Measurements from ENCODE around the gene SDK1.

SDK1 gene

GRCh38 chr7:3285652-3286051 lies 15.4 kb upstream of the SDK1 start:
- no peak for DNase-seq

DNA sequence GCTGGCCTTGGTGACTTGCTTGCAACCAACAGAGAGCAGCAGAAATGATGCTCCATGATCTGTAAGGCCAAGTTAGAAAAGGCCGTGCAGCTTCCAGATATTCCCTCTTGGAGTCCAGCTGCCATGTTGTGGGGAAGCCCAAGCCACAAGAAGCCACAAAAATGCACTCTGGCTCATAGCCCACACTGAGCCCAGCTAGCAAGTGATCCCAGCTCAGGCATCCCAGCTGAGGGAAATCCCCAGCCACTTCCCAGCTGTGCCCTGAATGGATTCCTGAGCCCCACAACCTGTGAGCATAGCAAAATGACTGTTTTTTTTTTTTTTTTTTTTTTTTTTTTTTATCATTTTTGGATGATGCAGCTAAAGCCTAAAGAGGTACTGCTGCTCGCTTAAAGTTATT lies 11.1 kb upstream of the SDK1 start:
- no peak for DNase-seq

DNA sequence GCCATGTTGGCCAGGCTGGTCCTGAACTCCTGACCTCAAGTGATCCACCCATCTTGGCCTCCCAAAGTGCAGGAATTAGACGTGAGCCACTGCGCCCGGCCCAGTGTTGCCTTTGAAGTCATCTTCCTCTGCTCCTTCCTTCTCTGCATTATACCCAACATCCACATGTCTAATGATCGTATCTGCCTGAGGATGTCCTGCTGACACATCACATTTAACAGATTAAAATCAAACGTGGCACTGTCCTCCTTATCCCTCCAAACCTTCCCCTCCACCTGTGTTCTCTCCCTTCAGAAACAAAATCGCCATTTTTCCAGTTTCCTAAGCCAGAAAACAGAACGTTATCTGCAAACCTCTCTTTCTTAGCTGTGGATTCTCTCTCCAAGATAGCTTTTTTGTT lies 8.4 kb upstream of the SDK1 start:
- DNase-seq: no peak

DNA sequence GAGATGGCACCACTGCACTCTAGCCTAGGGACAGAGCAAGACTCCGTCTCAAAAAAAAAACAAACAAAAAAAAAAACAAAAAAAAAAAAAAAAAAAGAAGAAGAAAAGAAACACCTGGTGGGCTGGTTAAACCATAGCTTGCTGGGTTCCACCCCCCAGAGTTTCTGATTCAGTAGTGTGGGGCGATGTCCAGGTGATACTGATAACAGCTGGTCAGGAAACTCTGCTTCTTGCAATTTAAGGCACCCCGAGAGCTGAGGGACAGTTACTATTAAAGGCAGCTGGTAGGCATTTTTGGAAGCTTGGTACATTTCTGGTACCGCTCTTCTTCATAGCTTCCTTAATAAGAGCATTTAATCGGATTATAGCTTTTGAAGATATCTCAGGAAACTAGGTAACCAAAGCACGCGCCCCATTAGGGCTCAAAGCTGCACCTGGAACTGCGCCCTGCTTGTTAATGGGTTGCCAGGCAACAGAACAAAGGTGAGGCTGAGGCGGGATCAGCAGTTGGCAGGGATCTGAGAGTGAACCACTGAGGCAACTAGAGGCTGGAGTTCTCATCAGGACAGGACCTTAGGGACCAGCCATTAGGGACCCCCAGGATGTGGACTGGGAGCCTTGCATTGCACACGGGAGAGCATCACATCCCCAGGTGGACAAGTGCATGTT lies 6.5 kb upstream of the SDK1 start:
- DNase-seq: peak; percentile 61

DNA sequence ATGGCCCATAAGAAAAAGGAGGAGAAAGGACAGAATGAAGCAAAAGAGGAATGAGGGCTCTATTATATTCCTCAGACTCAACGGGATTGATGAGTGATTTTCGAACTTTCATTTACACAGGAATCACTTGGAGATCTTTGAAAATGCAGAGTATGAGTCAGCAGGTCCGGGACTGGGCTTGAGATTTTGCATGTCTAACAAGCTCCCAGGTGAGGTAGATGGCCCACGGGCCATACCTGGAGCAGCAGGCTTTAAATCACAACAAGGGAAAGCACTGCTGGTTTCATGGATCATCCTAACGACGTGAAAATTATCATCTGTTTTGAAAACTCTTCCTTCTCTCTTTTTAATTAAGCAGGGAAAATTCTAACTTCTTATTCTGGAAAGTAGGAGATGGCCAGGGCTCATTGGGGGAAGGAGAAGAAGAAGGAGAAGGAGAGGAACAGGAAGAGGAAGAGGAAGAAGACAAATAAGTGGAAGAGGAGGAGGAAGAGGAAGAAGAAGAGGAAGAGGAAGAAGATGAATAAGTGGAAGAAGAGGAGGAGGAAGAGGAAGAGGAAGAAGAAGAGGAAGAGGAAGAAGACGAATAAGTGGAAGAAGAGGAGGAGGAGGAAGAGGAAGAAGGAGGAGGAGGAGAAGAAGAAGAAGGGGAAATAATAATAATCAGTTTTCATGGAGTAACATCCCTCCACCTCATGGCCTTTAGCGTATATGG lies 3.8 kb upstream of the SDK1 start:
- no peak for DNase-seq

GRCh38 chr7:3300221-3300650 lies 816 bp upstream of the SDK1 start:
- DNase-seq: no peak

DNA sequence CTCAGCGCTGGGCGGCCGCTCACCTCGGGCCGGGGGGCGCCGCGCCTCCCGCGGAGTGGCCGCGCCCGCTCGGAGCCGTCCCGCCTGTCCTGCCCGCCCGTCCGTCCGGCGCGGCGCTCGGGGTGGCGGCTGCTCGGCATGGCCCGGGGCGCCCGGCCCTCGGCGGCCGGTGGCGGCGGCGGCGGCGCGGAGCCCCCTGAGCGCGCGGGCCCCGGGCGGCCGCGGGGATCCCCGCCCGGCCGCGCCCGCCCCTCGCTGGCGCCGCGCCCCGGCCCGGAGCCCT lies 338 bp downstream of the SDK1 start:
- DNase-seq: no peak

DNA sequence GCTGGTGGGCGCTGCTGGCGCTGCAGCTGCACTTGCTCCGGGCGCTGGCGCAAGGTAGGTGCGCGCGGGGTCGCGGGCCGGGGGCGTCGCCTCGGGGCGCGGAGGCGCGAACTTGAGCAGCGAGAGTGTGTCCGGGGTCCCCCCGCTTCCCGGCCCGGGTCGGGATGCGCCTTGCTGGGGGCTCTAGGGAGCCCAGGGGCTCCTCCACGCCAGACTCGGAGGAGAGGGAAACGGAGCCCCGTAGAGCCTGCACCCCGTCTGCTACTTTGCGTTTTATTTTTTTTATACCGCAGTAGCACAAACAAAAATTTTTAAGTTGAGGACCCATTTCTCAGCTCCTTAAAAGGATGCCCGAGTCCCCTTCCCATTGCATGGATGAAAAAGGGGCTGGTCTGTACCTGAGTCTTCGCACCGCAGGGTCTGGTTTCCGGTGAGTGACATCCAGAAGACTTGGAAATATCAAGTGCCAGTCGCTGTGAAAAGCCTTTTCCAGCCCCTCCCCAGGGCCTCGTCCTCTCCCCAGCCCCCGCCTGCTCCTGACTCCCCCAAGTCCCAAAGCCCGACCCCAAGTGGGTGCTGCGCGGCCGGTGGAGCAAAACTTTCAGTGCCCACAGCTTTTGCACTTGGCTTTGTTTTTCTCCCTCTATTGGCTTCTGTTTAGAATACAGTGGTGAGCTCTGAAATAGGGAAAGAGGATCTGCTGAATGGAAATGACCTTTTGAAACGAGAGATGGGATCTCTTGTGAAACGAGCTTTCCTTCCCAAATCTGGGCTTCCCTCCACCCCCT lies 973 bp downstream of the SDK1 start:
- DNase-seq: no peak

GRCh38 chr7:3302681-3303320 lies 1.7 kb downstream of the SDK1 start:
- no peak for DNase-seq

DNA sequence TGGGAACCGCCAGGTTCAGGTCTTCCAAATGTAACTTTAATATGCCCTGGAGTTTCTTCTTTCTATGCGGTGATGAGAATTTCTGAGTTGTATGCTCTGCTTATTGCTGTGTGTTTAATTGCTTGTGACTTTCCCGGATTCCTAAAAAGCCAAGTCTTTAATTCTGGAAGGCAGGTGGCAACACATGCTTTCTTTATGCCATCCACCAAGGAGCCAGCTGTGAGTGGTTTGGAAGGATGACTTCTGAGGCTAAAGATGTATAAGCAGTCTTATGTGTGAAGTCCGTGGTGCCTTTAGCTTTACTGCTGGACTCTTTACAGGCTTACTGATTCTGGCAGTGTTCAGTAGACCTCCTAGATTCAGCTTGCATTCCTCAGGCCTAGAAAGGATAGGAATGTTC lies 3.1 kb downstream of the SDK1 start:
- DNase-seq: no peak

GRCh38 chr7:3307435-3307834 lies 6.4 kb downstream of the SDK1 start:
- DNase-seq: no peak

- no peak for DNase-seq
Observed at GRCh38 chr7:3309140-3309539, 8.1 kb downstream of the SDK1 start.

GRCh38 chr7:3309956-3310355 lies 8.9 kb downstream of the SDK1 start:
- no peak for DNase-seq

GRCh38 chr7:3310884-3311283 lies 9.8 kb downstream of the SDK1 start:
- no peak for DNase-seq

DNA sequence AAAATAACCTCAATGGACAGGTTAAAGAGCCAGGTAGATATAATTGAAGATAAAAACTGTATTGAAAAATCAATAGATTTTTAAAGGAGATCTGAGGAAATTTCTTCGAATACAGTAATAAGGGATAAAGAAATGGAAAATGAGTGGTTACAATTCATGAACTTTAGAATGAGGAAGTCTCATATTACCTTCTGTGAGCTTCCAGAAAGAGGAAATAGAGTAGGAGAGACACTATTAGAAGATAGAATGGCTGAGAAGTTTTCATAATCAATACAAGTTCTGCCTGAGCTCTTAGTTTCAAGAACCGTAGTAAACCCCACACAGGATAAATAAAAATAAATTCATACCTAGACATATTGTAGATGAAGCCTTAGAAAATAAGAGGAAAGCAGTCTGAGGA lies 11.5 kb downstream of the SDK1 start:
- no peak for DNase-seq

DNA sequence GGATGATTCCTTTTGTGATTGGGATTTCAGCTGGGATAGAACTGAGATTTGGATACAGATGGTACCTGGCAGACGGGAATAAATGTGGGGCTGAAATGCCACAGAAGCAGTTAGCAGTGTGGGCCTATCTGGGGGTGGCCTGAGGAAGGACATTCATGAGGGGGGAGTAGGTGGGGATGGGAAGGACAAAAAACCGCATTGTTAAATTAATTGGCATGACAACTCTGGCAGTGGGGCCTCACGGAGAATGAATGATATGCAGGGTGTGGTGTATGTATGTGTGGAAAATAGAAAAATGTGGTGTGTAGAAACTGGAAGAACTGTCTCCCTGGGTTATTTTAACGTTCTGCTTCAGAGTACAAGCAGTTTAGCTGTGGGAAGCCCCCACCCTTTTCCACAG lies 17.8 kb downstream of the SDK1 start:
- DNase-seq: no peak

- DNase-seq: no peak
Observed at GRCh38 chr7:3321206-3321605, 20.2 kb downstream of the SDK1 start.

- no peak for DNase-seq
Observed at GRCh38 chr7:3321745-3322144, 20.7 kb downstream of the SDK1 start.

GRCh38 chr7:3326246-3326645 lies 25.2 kb downstream of the SDK1 start:
- DNase-seq: no peak

DNA sequence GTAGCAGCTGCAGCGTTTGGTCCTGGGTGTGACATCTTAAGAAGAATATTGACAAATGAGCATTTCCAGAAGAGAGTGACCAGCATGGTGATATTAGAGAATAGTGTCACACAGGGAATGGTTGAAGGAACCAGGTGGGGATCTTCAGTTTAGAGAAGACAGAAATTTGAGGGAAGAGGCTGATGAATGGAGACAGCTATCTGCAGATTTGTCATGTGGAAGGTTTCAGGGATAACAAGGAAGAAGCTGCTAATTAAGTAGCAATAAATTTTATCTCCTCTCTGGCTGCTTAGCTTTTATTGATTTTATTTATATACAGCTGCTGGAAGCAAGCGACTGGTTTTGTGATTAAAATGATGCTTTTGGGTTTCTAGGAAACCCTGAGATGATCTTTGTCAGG lies 26.0 kb downstream of the SDK1 start:
- no peak for DNase-seq

- DNase-seq: no peak
Observed at GRCh38 chr7:3327655-3328054, 26.6 kb downstream of the SDK1 start.

GRCh38 chr7:3332308-3332707 lies 31.3 kb downstream of the SDK1 start:
- DNase-seq: no peak

DNA sequence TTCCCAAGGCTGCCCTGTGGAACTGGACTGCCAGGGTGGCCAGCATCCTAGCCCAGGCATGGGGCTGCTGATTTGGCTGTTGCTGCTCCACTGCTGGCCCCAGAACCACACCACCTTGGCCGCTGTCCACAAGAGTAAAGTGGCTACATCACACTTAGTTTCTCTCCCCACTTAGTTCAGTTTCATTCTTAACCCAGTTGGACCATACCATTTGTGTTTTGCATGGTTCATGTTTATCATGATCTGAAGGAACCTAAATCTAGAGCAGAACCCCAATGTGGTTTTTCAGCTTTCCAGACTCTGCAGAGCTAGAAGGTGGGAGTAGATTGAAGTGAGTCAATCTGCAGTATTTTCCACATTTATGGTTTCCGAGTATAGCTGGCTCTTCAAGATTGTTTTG lies 32.8 kb downstream of the SDK1 start:
- no peak for DNase-seq
